ENCODE data around the gene ARSG. TPM values are rescaled to one million over a fixed set of nuclear protein-coding genes. Genes with fewer than 3 reads are reported as not detected.
"Not testable (repeated sequence)": the region's sequence is repeated elsewhere in the genome, so short reads cannot be mapped to it uniquely, and the experiment has no call there.

The ARSG gene
- total RNA-seq, 1 experiment from 2014 or later, result 7.9 TPM

DNA sequence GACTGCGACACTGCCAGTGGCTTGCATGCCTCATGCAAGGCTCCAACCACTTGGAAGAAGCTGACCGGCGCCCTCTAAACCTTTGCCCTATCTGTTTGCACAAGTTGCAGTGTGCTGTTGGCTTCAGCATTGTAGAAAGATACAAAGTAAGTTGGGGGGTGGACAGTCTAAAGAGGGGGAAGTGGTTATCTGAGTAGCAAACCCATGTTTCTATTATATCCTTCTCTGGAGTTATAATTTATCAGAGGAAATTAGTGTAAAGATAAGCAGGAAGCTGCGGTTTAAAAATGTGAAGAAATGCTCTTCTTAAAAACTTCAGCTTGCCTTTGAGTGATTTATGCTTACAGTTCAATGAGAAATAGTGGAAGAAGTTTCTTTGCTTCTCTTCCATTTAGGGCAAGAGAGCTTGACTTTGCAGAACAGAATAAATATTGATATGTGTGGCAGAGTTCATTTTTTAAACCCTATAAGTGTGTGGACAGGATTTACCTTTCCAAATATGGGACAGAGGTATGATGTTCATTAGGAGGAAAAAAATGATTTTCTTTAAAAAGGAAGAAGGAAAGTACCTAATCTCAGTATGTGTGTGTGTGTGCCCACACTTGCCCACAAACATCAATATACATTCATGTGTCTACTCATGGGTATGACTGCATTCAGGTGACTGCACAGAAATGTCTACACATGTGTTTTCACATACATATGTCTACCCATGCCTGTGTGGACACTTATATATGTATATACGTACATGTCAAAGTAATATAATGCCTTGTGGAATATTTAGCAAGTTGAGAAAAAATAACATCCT is 35.4 kb upstream of the ARSG start:
- Mint-ChIP-seq H3K27ac (no peak overlapping the region), H3K27me3 (ENCODE audit: low read depth) (peaks cover 6% of the 10 kb centered on the region), H3K36me3 (peaks cover 39% of the 10 kb centered on the region), H3K4me1 (peaks cover 10% of the 10 kb centered on the region), H3K9me3 (no peaks in the 10 kb centered on the region), H3K4me3 (no peak overlapping the region)
- DNase-seq (ENCODE audit: low spot score) (no peak), ATAC-seq (no peak)
- TF ChIP-seq GABPB1 (CRISPR knock-in tag; IDR thresholded peaks at IDR 0.05) (no peak), NR2C2 (CRISPR knock-in tag; IDR thresholded peaks at IDR 0.05) (no peak), MLX (CRISPR knock-in tag; IDR thresholded peaks at IDR 0.05) (no peak), ZNF219 (CRISPR knock-in tag; IDR thresholded peaks at IDR 0.05; ENCODE audit: borderline replicate concordance) (no peak), NR1H2 (CRISPR knock-in tag; IDR thresholded peaks at IDR 0.05) (no peak), RORB (CRISPR knock-in tag; IDR thresholded peaks at IDR 0.05) (no peak), GTF2I (CRISPR knock-in tag; conservative IDR thresholded peaks at IDR 0.05) (no peak), ZNF232 (CRISPR knock-in tag; IDR thresholded peaks at IDR 0.05) (no peak), STAT6 (CRISPR knock-in tag; conservative IDR thresholded peaks at IDR 0.05; ENCODE audit: low read depth) (no peak), ELF4 (CRISPR knock-in tag; IDR thresholded peaks at IDR 0.05; ENCODE audit: low read depth) (no peak), SP1 (CRISPR knock-in tag; conservative IDR thresholded peaks at IDR 0.05) (no peak), E2F5 (CRISPR knock-in tag; IDR thresholded peaks at IDR 0.05) (no peak), USF1 (CRISPR knock-in tag; IDR thresholded peaks at IDR 0.05) (no peak)
- ChIA-PET POLR2A (no interaction called here), CTCF (no interaction called here)

GRCh38 chr17:68256701-68257100 is 34.6 kb upstream of the ARSG start:
- ATAC-seq; H3K27ac Mint-ChIP-seq; H3K9me3 Mint-ChIP-seq; POLR2A ChIA-PET; CTCF ChIA-PET; DNase-seq (ENCODE audit: low spot score); H3K27me3 Mint-ChIP-seq (ENCODE audit: low read depth); H3K4me3 Mint-ChIP-seq: not testable (repeated sequence)
- peaks cover 10% of the 10 kb centered on the region for H3K4me1 Mint-ChIP-seq
- peaks cover 37% of the 10 kb centered on the region for H3K36me3 Mint-ChIP-seq

- no peak overlapping the region for H3K4me3 Mint-ChIP-seq
- H3K27ac Mint-ChIP-seq, result no peak overlapping the region
- TF ChIP-seq, protein P1, sequence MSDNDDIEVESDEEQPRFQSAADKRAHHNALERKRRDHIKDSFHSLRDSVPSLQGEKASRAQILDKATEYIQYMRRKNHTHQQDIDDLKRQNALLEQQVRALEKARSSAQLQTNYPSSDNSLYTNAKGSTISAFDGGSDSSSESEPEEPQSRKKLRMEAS (CRISPR knock-in tag; IDR thresholded peaks at IDR 0.05), result no peak
- TF ChIP-seq ZNF219 (CRISPR knock-in tag; IDR thresholded peaks at IDR 0.05; ENCODE audit: borderline replicate concordance) (no peak), ZNF138 (CRISPR knock-in tag; conservative IDR thresholded peaks at IDR 0.05) (no peak), FOXK1 (CRISPR knock-in tag; IDR thresholded peaks at IDR 0.05) (no peak), TCF7 (CRISPR knock-in tag; IDR thresholded peaks at IDR 0.05; ENCODE audit: low read depth) (no peak), CREM (CRISPR knock-in tag; IDR thresholded peaks at IDR 0.05) (no peak), MYBL2 (CRISPR knock-in tag; IDR thresholded peaks at IDR 0.05) (no peak)
- TF ChIP-seq, protein P2, sequence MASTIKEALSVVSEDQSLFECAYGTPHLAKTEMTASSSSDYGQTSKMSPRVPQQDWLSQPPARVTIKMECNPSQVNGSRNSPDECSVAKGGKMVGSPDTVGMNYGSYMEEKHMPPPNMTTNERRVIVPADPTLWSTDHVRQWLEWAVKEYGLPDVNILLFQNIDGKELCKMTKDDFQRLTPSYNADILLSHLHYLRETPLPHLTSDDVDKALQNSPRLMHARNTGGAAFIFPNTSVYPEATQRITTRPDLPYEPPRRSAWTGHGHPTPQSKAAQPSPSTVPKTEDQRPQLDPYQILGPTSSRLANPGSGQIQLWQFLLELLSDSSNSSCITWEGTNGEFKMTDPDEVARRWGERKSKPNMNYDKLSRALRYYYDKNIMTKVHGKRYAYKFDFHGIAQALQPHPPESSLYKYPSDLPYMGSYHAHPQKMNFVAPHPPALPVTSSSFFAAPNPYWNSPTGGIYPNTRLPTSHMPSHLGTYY (CRISPR knock-in tag; IDR thresholded peaks at IDR 0.05), result no peak
- TF ChIP-seq, protein P3, sequence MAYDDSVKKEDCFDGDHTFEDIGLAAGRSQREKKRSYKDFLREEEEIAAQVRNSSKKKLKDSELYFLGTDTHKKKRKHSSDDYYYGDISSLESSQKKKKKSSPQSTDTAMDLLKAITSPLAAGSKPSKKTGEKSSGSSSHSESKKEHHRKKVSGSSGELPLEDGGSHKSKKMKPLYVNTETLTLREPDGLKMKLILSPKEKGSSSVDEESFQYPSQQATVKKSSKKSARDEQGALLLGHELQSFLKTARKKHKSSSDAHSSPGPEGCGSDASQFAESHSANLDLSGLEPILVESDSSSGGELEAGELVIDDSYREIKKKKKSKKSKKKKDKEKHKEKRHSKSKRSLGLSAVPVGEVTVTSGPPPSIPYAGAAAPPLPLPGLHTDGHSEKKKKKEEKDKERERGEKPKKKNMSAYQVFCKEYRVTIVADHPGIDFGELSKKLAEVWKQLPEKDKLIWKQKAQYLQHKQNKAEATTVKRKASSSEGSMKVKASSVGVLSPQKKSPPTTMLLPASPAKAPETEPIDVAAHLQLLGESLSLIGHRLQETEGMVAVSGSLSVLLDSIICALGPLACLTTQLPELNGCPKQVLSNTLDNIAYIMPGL (CRISPR knock-in tag; IDR thresholded peaks at IDR 0.05), result no peak
- H3K9me3 Mint-ChIP-seq, result no peaks in the 10 kb centered on the region
- ATAC-seq, result no peak
- no peak for DNase-seq (ENCODE audit: low spot score)
- peaks cover 30% of the 10 kb centered on the region for H3K36me3 Mint-ChIP-seq
- H3K4me1 Mint-ChIP-seq, result peaks cover 12% of the 10 kb centered on the region
- POLR2A ChIA-PET, result no interaction called here
- CTCF ChIA-PET, result no interaction called here
- peaks cover 6% of the 10 kb centered on the region for H3K27me3 Mint-ChIP-seq (ENCODE audit: low read depth)
These were observed 33.4 kb upstream of the ARSG start for GRCh38 chr17:68257934-68258333.
